Measurements from ENCODE around the gene TSHZ3.

The TSHZ3 gene

GRCh38 chr19:31349160-31349881, at the start of gene TSHZ3:
TSS of gene TSHZ3 (minus strand) at chr19:31349436. CDS start at chr19:31349219, 217 bp downstream.
- peak; percentile 49 to 50 for DNase-seq

GRCh38 chr19:31397308-31397707, 48.1 kb upstream of the TSHZ3 start:
- DNase-seq: no peak

- no peak for DNase-seq
Measured at GRCh38 chr19:31392464-31392863, 43.2 kb upstream of the TSHZ3 start.

GRCh38 chr19:31391518-31391917, 42.3 kb upstream of the TSHZ3 start:
- no peak for DNase-seq

- DNase-seq: no peak
Measured at GRCh38 chr19:31390711-31391110, 41.5 kb upstream of the TSHZ3 start.

- no peak for DNase-seq
Measured at GRCh38 chr19:31389874-31390273, 40.6 kb upstream of the TSHZ3 start.

GRCh38 chr19:31387717-31388301, 38.6 kb upstream of the TSHZ3 start:
- no peak for DNase-seq

GRCh38 chr19:31386806-31387205, 37.6 kb upstream of the TSHZ3 start:
- DNase-seq: no peak

GRCh38 chr19:31385744-31386143, 36.5 kb upstream of the TSHZ3 start:
- DNase-seq: no peak

GRCh38 chr19:31383553-31383952, 34.3 kb upstream of the TSHZ3 start:
- no peak for DNase-seq

- DNase-seq: no peak
Measured at GRCh38 chr19:31380854-31381253, 31.6 kb upstream of the TSHZ3 start.

GRCh38 chr19:31378404-31378803, 29.2 kb upstream of the TSHZ3 start:
- DNase-seq: no peak

GRCh38 chr19:31377736-31378135, 28.5 kb upstream of the TSHZ3 start:
- no peak for DNase-seq

- DNase-seq: peak in 1 of 2 donors; percentile 27
Measured at GRCh38 chr19:31372246-31372781, 23.1 kb upstream of the TSHZ3 start.

- DNase-seq: no peak
Measured at GRCh38 chr19:31370216-31370615, 21.0 kb upstream of the TSHZ3 start.

- DNase-seq: no peak
Measured at GRCh38 chr19:31364963-31365362, 15.7 kb upstream of the TSHZ3 start.

- no peak for DNase-seq
Measured at GRCh38 chr19:31361728-31362127, 12.5 kb upstream of the TSHZ3 start.

GRCh38 chr19:31357315-31357673, 8.1 kb upstream of the TSHZ3 start:
- DNase-seq: no peak

GRCh38 chr19:31356587-31357314, 7.5 kb upstream of the TSHZ3 start:
- peak; percentile 50 to 54 for DNase-seq

- no peak for DNase-seq
Measured at GRCh38 chr19:31355665-31356289, 6.5 kb upstream of the TSHZ3 start.

GRCh38 chr19:31354799-31355664, 5.8 kb upstream of the TSHZ3 start:
- DNase-seq: no peak

- no peak for DNase-seq
Measured at GRCh38 chr19:31354316-31354715, 5.1 kb upstream of the TSHZ3 start.

Data from CD4-positive, alpha-beta T cell treated with Interleukin-4 for 1 hour (primary cell).